ENCODE results near the gene OSBP2.

The OSBP2 gene

GRCh38 chr22:30903876-30904460 lies 209.3 kb downstream of the OSBP2 start:
- TF ChIP-seq FOXA1 (IDR thresholded peaks at IDR 0.05) (no peak), LEF1 (IDR thresholded peaks at IDR 0.05; ENCODE audit: borderline replicate concordance) (no peak)
- DNase-seq (ENCODE audit: extremely low spot score) = no peak
- ChIA-PET CTCF (interaction anchor here (1.0 kb wide), 1 partner anchor 16 kb away, joined by 3 read pairs; no protein-coding TSS in a partner anchor), POLR2A (no interaction called here)

DNA sequence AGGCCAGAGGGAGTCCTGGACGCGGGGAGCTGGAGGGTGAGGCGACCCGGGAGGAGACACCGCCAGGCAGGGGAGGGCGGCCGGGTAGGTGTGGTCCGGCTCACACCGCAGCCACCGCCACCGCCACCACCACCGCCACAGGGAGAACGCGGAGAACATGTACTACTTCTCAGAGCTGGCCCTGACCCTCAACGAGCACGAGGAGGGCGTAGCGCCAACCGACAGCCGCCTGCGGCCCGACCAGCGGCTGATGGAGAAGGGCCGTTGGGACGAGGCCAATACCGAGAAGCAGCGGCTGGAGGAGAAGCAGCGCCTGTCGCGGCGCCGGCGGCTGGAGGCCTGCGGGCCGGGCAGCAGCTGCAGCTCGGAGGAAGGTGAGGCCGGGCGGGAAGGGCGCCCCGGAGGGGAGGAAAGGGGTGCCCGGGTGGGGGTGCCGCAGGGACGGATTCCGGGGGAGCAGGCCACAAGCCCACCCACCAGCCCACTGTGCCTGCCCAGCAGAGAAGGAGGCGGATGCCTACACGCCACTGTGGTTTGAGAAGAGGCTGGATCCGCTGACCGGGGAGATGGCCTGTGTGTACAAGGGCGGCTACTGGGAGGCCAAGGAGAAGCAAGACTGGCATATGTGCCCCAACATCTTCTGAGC lies 211.1 kb downstream of the OSBP2 start:
- CTCF ChIA-PET = no interaction called here
- POLR2A ChIA-PET = interaction anchor here (0.6 kb wide), 1 partner anchor 82 kb away, joined by 3 read pairs; no protein-coding TSS in a partner anchor
- no peak for DNase-seq (ENCODE audit: extremely low spot score)
- no peak for TF ChIP-seq ELF4 (IDR thresholded peaks at IDR 0.05)
- TF ChIP-seq BHLHE40 (IDR thresholded peaks at IDR 0.05; ENCODE audit: borderline replicate concordance) = no peak
- no peak for TF ChIP-seq HDGF (IDR thresholded peaks at IDR 0.05; ENCODE audit: borderline replicate concordance)

- DNase-seq (ENCODE audit: extremely low spot score) = no peak
- CTCF ChIA-PET = interaction anchor here (0.6 kb wide), 2 partner anchors 16 to 50 kb away, joined by 4 read pairs; no protein-coding TSS in a partner anchor
- TF ChIP-seq HDGF (IDR thresholded peaks at IDR 0.05; ENCODE audit: borderline replicate concordance) (no peak), ARNT (IDR thresholded peaks at IDR 0.05) (no peak), FOXA1 (IDR thresholded peaks at IDR 0.05) (no peak), FOXM1 (IDR thresholded peaks at IDR 0.05; ENCODE audit: borderline replicate concordance) (no peak), TARDBP (IDR thresholded peaks at IDR 0.05) (no peak), PKNOX1 (IDR thresholded peaks at IDR 0.05) (no peak), NFRKB (IDR thresholded peaks at IDR 0.05) (no peak), ELF4 (IDR thresholded peaks at IDR 0.05) (no peak), ZNF384 (IDR thresholded peaks at IDR 0.05) (no peak), L3MBTL2 (conservative IDR thresholded peaks at IDR 0.05) (no peak), CTBP1 (IDR thresholded peaks at IDR 0.05; ENCODE audit: borderline replicate concordance) (no peak), SUZ12 (IDR thresholded peaks at IDR 0.05) (no peak), SP1 (IDR thresholded peaks at IDR 0.05) (no peak), LEF1 (IDR thresholded peaks at IDR 0.05; ENCODE audit: borderline replicate concordance) (no peak), BHLHE40 (IDR thresholded peaks at IDR 0.05; ENCODE audit: borderline replicate concordance) (no peak), FOXK2 (IDR thresholded peaks at IDR 0.05) (no peak)
- POLR2A ChIA-PET = no interaction called here
These were observed 211.7 kb downstream of the OSBP2 start for GRCh38 chr22:30906411-30906810.

GRCh38 chr22:30906946-30907345 lies 212.3 kb downstream of the OSBP2 start:
- no peak for TF ChIP-seq FOXK2 (IDR thresholded peaks at IDR 0.05)
- no peak for TF ChIP-seq SUZ12 (IDR thresholded peaks at IDR 0.05)
- no peak for TF ChIP-seq ZNF384 (IDR thresholded peaks at IDR 0.05)
- no peak for TF ChIP-seq LEF1 (IDR thresholded peaks at IDR 0.05; ENCODE audit: borderline replicate concordance)
- TF ChIP-seq FOXM1 (IDR thresholded peaks at IDR 0.05; ENCODE audit: borderline replicate concordance) = no peak
- TF ChIP-seq HDGF (IDR thresholded peaks at IDR 0.05; ENCODE audit: borderline replicate concordance) = no peak
- TF ChIP-seq FOXA1 (IDR thresholded peaks at IDR 0.05) = no peak
- no peak for TF ChIP-seq ARNT (IDR thresholded peaks at IDR 0.05)
- no peak for TF ChIP-seq BHLHE40 (IDR thresholded peaks at IDR 0.05; ENCODE audit: borderline replicate concordance)
- no peak for TF ChIP-seq L3MBTL2 (conservative IDR thresholded peaks at IDR 0.05)
- TF ChIP-seq CTBP1 (IDR thresholded peaks at IDR 0.05; ENCODE audit: borderline replicate concordance) = no peak
- no peak for TF ChIP-seq PKNOX1 (IDR thresholded peaks at IDR 0.05)
- TF ChIP-seq ELF4 (IDR thresholded peaks at IDR 0.05) = no peak
- TF ChIP-seq NFRKB (IDR thresholded peaks at IDR 0.05) = no peak
- no peak for TF ChIP-seq SP1 (IDR thresholded peaks at IDR 0.05)
- no peak for TF ChIP-seq TARDBP (IDR thresholded peaks at IDR 0.05)

GRCh38 chr22:30908051-30908461 lies 213.4 kb downstream of the OSBP2 start:
- POLR2A ChIA-PET = no interaction called here
- CTCF ChIA-PET = no interaction called here

More at GRCh38 chr22:30906946-30907345, 212.3 kb downstream of the OSBP2 start:
- no peak for DNase-seq (ENCODE audit: extremely low spot score)
- ChIA-PET CTCF (interaction anchor here (0.6 kb wide), 2 partner anchors 16 to 50 kb away, joined by 4 read pairs; no protein-coding TSS in a partner anchor), POLR2A (no interaction called here)

More at GRCh38 chr22:30908051-30908461, 213.4 kb downstream of the OSBP2 start:
- no peak for DNase-seq (ENCODE audit: extremely low spot score)
- TF ChIP-seq L3MBTL2 (conservative IDR thresholded peaks at IDR 0.05) = no peak
- TF ChIP-seq ARNT (IDR thresholded peaks at IDR 0.05) = no peak
- TF ChIP-seq HDGF (IDR thresholded peaks at IDR 0.05; ENCODE audit: borderline replicate concordance) = no peak
- no peak for TF ChIP-seq CTBP1 (IDR thresholded peaks at IDR 0.05; ENCODE audit: borderline replicate concordance)
- no peak for TF ChIP-seq FOXA1 (IDR thresholded peaks at IDR 0.05)
- no peak for TF ChIP-seq BHLHE40 (IDR thresholded peaks at IDR 0.05; ENCODE audit: borderline replicate concordance)
- no peak for TF ChIP-seq SP1 (IDR thresholded peaks at IDR 0.05)
- TF ChIP-seq NFRKB (IDR thresholded peaks at IDR 0.05) = no peak
- TF ChIP-seq FOXK2 (IDR thresholded peaks at IDR 0.05) = no peak
- TF ChIP-seq TARDBP (IDR thresholded peaks at IDR 0.05) = no peak
- TF ChIP-seq FOXM1 (IDR thresholded peaks at IDR 0.05; ENCODE audit: borderline replicate concordance) = no peak
- TF ChIP-seq ELF4 (IDR thresholded peaks at IDR 0.05) = no peak
- TF ChIP-seq PKNOX1 (IDR thresholded peaks at IDR 0.05) = no peak
- TF ChIP-seq SUZ12 (IDR thresholded peaks at IDR 0.05) = no peak
- no peak for TF ChIP-seq ZNF384 (IDR thresholded peaks at IDR 0.05)
- no peak for TF ChIP-seq LEF1 (IDR thresholded peaks at IDR 0.05; ENCODE audit: borderline replicate concordance)
